ENCODE measurements around the gene PRSS2. TPM values are rescaled to one million over a fixed set of nuclear protein-coding genes. Genes with fewer than 3 reads are reported as not detected.
A peak's percentile ranks its signal among the peaks of the same experiment; 100 is the strongest.
"Not testable (repeated sequence)": the region's sequence is repeated elsewhere in the genome, so short reads cannot be mapped to it uniquely, and the experiment has no call there.

PRSS2 gene
- total RNA-seq, 3 donors from 2014 or later: 18.0 to 30.0 (median 25.2) TPM

DNA sequence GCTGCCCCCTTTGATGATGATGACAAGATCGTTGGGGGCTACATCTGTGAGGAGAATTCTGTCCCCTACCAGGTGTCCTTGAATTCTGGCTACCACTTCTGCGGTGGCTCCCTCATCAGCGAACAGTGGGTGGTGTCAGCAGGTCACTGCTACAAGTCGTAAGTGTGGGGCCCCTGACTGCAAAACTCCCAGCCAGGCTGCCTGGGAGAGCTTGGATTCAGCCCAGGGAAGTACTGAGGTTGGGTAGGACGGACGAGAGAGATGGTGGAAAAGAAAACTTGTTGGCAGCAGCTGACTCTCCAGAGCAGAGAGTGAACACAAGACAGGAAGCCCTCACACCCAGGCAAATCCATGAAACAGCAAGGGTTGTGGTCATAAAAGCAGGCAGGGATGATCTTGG lies 1.3 kb downstream of the PRSS2 start:
- no peaks in the 10 kb centered on the region for H3K9me3 Mint-ChIP-seq

DNA sequence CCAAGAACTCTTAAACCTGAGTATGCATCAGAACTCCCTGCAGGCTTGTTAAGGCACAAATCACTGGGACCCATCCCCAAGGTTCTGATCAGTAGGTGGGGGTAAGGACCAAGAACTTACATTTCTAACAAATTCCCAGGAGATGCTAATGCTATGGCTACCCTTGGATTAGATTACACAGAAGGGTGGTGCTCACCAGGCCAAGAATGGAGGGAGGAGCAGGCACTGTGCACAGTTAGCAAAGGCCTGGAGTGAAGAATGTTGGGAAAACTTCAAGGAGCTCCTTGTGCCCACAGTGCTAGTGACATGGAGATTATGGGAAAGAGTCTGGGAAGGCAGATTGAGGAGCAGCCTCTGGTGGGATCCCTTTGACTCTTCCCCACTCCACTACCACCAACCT lies 1.9 kb downstream of the PRSS2 start:
- no peak overlapping the region for H3K4me3 Mint-ChIP-seq
- H3K36me3 Mint-ChIP-seq (ENCODE audit: insufficient read depth): no peaks in the 10 kb centered on the region
- no peaks in the 10 kb centered on the region for H3K9me3 Mint-ChIP-seq
- DNase-seq (no peak), ATAC-seq (no peak)
- peaks cover 11% of the 10 kb centered on the region for H3K4me1 Mint-ChIP-seq (ENCODE audit: low read depth)
- no peaks in the 10 kb centered on the region for H3K27me3 Mint-ChIP-seq (ENCODE audit: low read depth)

More for the DNA sequence above, 1.3 kb downstream of the PRSS2 start:
- ATAC-seq (no peak), DNase-seq (no peak)
- Mint-ChIP-seq H3K4me3 (no peak overlapping the region), H3K27me3 (ENCODE audit: low read depth) (no peaks in the 10 kb centered on the region), H3K4me1 (ENCODE audit: low read depth) (peaks cover 11% of the 10 kb centered on the region), H3K36me3 (ENCODE audit: insufficient read depth) (no peaks in the 10 kb centered on the region)

DNA sequence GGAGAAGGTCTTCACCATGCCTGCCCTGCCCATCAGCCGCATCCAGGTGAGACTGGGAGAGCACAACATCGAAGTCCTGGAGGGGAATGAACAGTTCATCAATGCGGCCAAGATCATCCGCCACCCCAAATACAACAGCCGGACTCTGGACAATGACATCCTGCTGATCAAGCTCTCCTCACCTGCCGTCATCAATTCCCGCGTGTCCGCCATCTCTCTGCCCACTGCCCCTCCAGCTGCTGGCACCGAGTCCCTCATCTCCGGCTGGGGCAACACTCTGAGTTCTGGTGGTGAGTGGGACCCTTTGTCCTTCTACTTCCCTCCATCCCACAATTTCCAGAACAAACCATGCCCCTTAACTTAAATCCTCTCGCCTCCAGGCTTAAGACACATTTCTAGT lies 2.5 kb downstream of the PRSS2 start:
- no peak for ATAC-seq
- H3K27me3 Mint-ChIP-seq (ENCODE audit: low read depth): no peaks in the 10 kb centered on the region
- H3K36me3 Mint-ChIP-seq (ENCODE audit: insufficient read depth): no peaks in the 10 kb centered on the region
- no peak for DNase-seq
- peaks cover 11% of the 10 kb centered on the region for H3K4me1 Mint-ChIP-seq (ENCODE audit: low read depth)
- H3K9me3 Mint-ChIP-seq: no peaks in the 10 kb centered on the region
- H3K4me3 Mint-ChIP-seq: no peak overlapping the region

DNA sequence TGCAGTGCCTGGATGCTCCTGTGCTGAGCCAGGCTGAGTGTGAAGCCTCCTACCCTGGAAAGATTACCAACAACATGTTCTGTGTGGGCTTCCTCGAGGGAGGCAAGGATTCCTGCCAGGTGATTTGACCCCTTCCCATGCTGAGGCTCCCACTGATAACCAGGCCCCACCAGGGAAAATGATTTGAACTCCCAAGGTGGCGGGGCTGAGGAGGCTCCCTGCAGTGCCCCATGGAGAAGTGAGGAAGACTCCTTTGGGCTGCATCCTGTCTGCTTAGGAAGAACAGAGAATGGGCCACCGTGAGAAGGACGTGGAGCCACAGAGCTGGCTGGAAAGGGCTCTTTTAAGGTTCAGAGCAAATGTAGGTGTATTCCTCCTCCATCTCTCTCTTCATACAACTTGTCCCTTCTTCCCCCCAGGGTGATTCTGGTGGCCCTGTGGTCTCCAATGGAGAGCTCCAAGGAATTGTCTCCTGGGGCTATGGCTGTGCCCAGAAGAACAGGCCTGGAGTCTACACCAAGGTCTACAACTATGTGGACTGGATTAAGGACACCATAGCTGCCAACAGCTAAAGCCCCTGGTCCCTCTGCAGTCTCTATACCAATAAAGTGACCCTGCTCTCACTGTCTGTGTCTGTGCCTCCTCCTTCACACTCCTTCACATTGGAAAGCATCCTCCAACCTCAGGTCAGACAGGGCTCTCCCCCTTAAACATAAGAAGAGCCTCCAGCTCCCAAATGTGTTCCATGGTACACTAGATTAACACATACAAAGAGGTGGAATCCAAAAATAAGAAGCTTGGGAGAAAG lies 3.4 kb downstream of the PRSS2 start:
- ATAC-seq (no peak), DNase-seq (no peak)
- Mint-ChIP-seq H3K36me3 (ENCODE audit: insufficient read depth) (no peaks in the 10 kb centered on the region), H3K4me1 (ENCODE audit: low read depth) (peaks cover 11% of the 10 kb centered on the region), H3K9me3 (no peaks in the 10 kb centered on the region), H3K4me3 (no peak overlapping the region), H3K27me3 (ENCODE audit: low read depth) (no peaks in the 10 kb centered on the region)

DNA sequence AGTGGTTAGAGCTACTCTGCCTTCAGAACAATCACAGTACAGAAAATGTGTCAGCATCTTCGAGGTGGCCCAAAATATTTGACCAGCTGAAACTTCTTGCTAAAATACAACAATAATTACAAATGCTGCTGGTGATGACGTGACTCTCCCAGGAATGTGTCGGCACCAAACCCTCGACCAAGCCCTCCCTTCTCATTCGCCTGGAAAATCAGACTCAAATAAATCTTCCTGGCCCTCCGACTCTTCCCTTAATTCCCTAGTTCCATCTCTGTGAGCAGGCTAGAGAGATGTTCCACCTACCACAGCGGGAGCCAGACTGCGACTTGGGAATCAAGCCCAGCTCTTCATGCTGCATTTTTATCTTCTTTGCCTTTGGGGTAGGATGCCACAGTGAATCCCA lies 4.1 kb downstream of the PRSS2 start:
- DNase-seq: no peak
- Mint-ChIP-seq H3K4me1 (ENCODE audit: low read depth) (peaks cover 11% of the 10 kb centered on the region), H3K27me3 (ENCODE audit: low read depth) (no peaks in the 10 kb centered on the region), H3K9me3 (no peaks in the 10 kb centered on the region), H3K4me3 (no peak overlapping the region), H3K36me3 (ENCODE audit: insufficient read depth) (no peaks in the 10 kb centered on the region)
- ATAC-seq: no peak

DNA sequence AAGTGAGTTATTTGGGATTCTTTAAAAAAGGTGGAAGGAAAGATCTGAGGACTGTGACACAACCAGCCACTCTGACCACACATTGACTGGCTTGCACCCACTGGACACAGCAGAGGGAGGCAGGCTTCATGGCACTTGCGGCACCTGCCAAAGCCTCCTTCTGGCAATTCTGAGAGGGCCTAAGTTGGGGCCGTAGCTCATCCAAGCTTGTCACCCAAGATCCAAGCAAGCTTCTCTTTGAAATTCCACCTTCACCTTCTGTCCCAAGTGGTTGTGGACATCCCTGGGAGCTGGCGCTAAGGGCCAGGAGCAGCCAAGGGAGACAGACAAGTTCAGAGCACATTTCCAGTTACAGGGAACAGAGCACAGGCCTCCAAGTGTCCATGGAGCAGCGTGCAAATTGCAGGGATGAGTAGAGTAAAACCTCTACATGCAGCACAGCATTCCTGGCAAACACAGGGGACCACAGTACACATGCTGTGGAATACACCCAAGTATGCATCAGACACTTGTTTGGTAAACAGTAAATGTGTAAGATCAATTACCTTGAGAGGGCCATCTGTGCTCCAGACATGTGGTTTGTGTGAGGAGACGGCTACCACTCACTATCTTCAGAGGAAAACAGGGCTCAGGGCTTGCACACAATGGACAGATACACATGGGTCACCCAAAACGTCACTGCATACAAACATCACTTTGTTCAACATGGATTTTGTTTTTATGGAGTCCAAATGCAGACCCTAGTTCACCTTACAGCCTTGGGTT lies 4.8 kb downstream of the PRSS2 start:
- not testable (repeated sequence) for H3K4me1 Mint-ChIP-seq (ENCODE audit: low read depth); H3K9me3 Mint-ChIP-seq; DNase-seq; H3K36me3 Mint-ChIP-seq (ENCODE audit: insufficient read depth); H3K27me3 Mint-ChIP-seq (ENCODE audit: low read depth); H3K4me3 Mint-ChIP-seq; ATAC-seq

DNA sequence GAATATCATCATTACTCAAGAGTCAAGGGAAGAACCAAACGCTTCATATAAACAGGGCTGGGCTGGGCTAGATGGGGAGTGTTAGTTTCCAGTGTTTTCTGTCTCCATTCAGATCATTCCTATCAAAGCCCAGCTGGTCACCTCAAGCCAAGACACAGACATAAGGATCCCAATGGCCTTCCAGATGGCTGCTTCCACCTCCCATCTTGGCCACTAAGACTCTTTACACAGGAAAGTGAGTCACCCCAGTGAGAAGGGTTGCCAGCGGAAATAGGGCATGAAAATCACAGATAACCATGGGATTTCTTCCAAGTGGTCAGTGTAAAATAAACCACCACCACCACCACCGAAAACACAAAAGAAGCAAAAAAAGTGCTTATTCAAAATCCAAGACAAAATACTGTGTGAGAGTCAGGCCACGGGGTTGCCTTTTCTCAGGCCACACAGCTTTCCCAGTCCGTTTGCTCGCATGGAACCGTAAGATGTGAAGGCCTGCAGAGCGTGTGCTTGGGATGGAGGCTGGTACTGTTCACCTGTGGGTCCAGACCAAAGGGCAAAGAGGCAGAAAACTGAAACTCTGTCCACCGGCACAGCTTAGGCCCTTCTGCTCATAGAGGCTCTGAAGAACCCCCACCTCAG lies 5.6 kb downstream of the PRSS2 start:
- no peaks in the 10 kb centered on the region for H3K9me3 Mint-ChIP-seq

DNA sequence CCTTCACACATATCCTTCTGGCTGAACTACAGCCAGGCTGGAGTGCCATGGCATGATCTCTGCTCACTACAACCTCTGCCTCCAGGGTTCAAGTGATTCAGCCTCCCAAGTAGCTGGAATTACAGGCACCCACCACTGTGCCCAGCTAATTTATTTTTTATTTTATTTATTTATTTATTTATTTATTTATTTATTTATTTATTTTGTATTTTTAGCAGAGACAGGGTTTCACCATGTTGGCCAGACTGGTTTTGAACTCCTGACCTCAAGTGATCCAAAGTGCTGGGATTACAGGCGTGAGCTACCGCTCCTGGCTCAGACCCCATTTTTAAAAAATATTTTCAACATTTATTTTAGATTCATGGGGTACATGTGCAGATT lies 6.1 kb downstream of the PRSS2 start:
- H3K9me3 Mint-ChIP-seq; H3K4me1 Mint-ChIP-seq (ENCODE audit: low read depth); H3K27me3 Mint-ChIP-seq (ENCODE audit: low read depth); H3K36me3 Mint-ChIP-seq (ENCODE audit: insufficient read depth); DNase-seq; H3K4me3 Mint-ChIP-seq; ATAC-seq: not testable (repeated sequence)

More for the DNA sequence above, 5.6 kb downstream of the PRSS2 start:
- Mint-ChIP-seq H3K36me3 (ENCODE audit: insufficient read depth) (no peaks in the 10 kb centered on the region), H3K4me3 (no peak overlapping the region), H3K4me1 (ENCODE audit: low read depth) (peaks cover 2% of the 10 kb centered on the region), H3K27me3 (ENCODE audit: low read depth) (no peaks in the 10 kb centered on the region)
- ATAC-seq (no peak), DNase-seq (no peak)

DNA sequence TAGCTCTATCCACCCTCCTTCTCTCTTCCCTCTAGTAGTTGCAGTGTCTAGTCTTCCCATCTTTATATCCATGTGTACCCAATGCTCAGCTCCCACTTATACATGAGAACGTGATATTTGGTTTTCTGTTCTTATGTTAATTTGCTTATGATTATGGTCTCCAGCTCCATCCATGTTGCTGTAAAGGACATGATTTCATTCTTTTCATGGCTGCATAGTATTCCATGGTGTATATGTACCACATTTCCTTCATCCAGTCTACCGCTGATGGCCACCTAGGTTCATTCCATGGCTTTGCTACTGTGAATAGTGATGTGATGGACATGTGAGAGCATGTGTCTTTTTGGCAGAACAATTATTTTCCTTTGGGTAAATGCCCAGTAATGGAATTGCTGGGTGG lies 6.5 kb downstream of the PRSS2 start:
- Mint-ChIP-seq H3K9me3 (no peaks in the 10 kb centered on the region), H3K36me3 (ENCODE audit: insufficient read depth) (no peaks in the 10 kb centered on the region), H3K4me3 (no peak overlapping the region), H3K27me3 (ENCODE audit: low read depth) (no peaks in the 10 kb centered on the region), H3K4me1 (ENCODE audit: low read depth) (peaks cover 2% of the 10 kb centered on the region)
- DNase-seq (no peak), ATAC-seq (no peak)

DNA sequence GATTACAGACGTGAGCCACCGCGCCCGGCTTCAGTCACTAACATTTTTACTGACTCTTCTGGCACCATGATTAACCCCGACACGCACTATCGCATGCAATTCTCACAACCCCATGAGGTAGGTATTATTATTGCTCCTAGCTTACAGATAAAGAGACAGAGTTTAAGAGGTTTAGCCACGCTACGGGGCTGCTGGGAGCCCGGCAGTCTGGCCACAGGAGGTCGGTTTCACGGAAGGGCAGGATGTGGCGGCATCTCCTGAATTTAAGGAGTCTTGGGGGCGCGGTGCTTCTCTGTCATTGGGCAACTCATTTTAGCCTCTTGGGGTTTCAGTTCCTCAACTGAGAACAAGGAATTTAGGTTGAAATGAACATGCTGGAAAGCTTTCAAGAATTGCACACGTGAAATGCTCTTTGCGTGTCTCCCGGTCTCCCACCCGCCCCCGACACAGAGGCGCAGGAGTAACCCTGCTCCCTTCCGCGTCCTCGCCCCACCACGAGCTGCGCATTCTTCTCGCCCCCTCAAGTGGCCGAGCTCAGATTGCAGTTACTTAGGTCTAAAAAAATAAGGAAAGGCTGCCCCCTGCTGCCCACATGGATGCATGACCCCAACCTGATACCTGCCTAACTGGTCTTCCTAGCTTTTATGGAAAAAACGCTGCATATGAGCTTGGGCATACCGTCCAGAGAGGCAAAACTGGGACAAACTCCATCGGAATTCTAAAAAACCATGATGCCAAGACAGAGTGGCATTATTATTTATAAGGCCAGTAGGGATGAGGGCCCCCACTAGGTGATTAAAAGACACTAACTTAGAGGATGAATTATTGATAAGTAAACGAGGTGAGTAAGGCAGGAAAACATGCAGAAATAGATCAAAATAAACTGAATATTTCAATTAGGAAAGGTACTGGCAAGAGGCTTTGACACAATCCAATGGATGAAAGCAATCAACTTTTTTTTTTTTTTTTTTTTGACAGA lies 12.4 kb downstream of the PRSS2 start:
- Mint-ChIP-seq H3K36me3 (ENCODE audit: insufficient read depth) (no peaks in the 10 kb centered on the region), H3K9me3 (no peaks in the 10 kb centered on the region), H3K27me3 (ENCODE audit: low read depth) (no peaks in the 10 kb centered on the region), H3K4me3 (peak overlapping the region; percentile 78), H3K4me1 (ENCODE audit: low read depth) (peaks cover 9% of the 10 kb centered on the region)
- ATAC-seq (peak; percentile 42 to 54), DNase-seq (peak; percentile 75)

DNA sequence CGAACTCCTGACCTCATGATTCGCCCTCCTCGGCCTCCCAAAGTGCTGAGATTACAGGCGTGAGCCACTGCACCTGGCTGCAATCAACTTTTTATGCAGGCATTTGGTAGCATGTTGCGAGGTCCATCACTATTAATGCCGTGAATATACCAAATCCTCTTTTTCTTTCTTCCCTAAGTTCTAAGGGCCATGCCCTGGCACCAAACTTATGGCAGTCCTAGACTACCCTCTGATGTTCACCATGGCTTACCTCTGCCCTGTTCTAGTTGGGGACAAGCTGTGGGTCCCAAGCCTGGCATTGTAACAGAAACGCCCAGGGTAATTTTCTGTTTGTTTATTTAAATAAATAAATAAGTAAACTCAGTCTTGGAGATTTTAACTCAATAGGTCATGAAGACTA lies 13.3 kb downstream of the PRSS2 start:
- no peak for ATAC-seq
- no peak overlapping the region for H3K4me3 Mint-ChIP-seq

DNA sequence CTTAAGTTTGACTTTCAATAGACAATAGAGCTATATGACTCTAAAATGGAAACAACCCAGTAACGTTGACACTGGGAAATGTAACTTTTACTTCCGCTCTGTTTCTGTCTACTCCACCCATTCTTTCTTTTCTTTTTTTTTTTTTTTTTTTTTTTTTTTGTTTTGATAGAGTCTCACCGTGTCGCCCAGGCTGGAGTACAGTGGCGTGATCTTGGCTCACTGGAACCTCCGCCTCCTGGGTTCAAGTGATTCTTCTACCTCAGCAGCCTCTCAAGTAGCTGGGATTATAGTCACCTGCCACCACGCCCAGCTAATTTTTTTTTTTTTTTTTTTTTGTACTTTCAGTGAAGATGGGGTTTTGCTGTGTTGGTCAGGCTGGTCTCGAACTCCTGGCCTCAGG lies 13.9 kb downstream of the PRSS2 start:
- no peaks in the 10 kb centered on the region for H3K27me3 Mint-ChIP-seq (ENCODE audit: low read depth)
- H3K4me3 Mint-ChIP-seq: peak overlapping the region; percentile 45
- no peak for ATAC-seq
- H3K36me3 Mint-ChIP-seq (ENCODE audit: insufficient read depth): peaks cover 11% of the 10 kb centered on the region
- peaks cover 9% of the 10 kb centered on the region for H3K4me1 Mint-ChIP-seq (ENCODE audit: low read depth)
- no peaks in the 10 kb centered on the region for H3K9me3 Mint-ChIP-seq
- no peak for DNase-seq

More for the DNA sequence above, 13.3 kb downstream of the PRSS2 start:
- no peak for DNase-seq
- peaks cover 9% of the 10 kb centered on the region for H3K4me1 Mint-ChIP-seq (ENCODE audit: low read depth)
- H3K36me3 Mint-ChIP-seq (ENCODE audit: insufficient read depth): peaks cover 6% of the 10 kb centered on the region
- H3K9me3 Mint-ChIP-seq: no peaks in the 10 kb centered on the region
- no peaks in the 10 kb centered on the region for H3K27me3 Mint-ChIP-seq (ENCODE audit: low read depth)

DNA sequence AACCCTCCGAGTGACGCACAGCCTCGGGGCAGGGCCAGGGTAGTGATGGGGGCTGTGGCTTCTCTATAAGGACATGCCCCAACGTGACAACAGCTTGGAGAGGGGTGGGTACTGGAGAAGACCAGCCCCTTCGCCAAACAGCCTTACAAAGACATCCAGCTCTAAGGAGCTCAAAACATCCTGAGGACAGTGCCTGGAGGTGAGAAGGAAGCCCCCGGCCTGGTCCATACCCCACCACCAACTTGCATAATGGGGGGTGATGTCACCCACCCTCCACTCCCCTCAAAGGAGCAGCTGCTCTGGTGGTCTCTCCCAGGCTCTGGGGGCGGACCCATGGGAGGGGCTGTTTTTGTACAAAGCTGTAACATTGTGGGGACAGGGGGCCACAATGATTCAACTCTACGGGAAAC lies 15.1 kb downstream of the PRSS2 start:
- H3K4me3 Mint-ChIP-seq: peak overlapping the region; percentile 92
- no peaks in the 10 kb centered on the region for H3K9me3 Mint-ChIP-seq
- H3K27me3 Mint-ChIP-seq (ENCODE audit: low read depth): no peaks in the 10 kb centered on the region
- H3K4me1 Mint-ChIP-seq (ENCODE audit: low read depth): peaks cover 12% of the 10 kb centered on the region
- peak; percentile 84 to 86 for ATAC-seq
- DNase-seq: peak; percentile 72
- H3K36me3 Mint-ChIP-seq (ENCODE audit: insufficient read depth): peaks cover 18% of the 10 kb centered on the region

All from activated T-cell treated with anti-CD3 and anti-CD28 coated beads, Interleukin-2, amount 50 U/mL, for 4 hours (primary cell).